Stomach (tissue), 4 donors: ENCODE data around the gene HNRNPC.

Experiments used
- EP300 ChIP-seq: sonication (generic); formaldehyde crosslinking; IDR thresholded peaks from one replicate; pipeline ENCODE4 v1.6.1; 2017; ENCODE audit warnings: antibody characterized with exemption
- POLR2A ChIP-seq, 4 donors: fragments of 450-650 bp; IDR thresholded peaks; one replicate each; pipeline ENCODE4 v1.6.1; 2016; ENCODE audit warnings: antibody characterized with exemption in 4 of 4, control low read depth in 2 of 4, mild to moderate bottlenecking in 1 of 4, moderate library complexity in 1 of 4
- POLR2AphosphoS5 ChIP-seq, 3 donors: sonication (generic); formaldehyde crosslinking; IDR thresholded peaks; one replicate each; pipeline ENCODE4 v1.6.1; 2016; ENCODE audit warnings: antibody characterized with exemption in 3 of 3
- TF ChIP-seq, protein P1 (sequence below), 7 experiments: fragments of 450-650 bp in 4 of 7; fragments of 200-600 bp in 3 of 7; sonication (generic) in 3 of 7; IDR thresholded peaks; one replicate each; pipeline ENCODE4 v1.5.1; 2016 to 2019; ENCODE audit warnings: antibody characterized with exemption in 7 of 7, control low read depth in 2 of 7, mild to moderate bottlenecking in 1 of 7

DNA sequence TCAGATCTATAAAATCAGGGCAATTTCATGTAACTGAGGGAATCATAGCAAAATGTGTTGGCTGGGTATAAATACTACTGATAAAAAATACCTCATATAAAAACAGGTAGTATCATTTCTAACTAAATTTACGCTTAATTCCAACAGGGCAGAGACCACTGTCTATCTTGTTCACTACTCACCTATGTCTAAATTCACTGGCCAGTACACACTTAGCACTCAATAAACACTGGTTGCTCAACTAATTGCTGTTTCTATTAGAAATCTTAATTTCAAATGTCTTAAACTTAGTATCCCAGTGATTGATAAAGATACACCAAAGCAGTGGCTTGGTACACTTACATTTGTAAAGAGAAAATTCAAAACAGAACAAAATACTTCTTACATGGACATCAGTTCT, 55.6 kb downstream of the HNRNPC start:
- TF ChIP-seq, protein P1, sequence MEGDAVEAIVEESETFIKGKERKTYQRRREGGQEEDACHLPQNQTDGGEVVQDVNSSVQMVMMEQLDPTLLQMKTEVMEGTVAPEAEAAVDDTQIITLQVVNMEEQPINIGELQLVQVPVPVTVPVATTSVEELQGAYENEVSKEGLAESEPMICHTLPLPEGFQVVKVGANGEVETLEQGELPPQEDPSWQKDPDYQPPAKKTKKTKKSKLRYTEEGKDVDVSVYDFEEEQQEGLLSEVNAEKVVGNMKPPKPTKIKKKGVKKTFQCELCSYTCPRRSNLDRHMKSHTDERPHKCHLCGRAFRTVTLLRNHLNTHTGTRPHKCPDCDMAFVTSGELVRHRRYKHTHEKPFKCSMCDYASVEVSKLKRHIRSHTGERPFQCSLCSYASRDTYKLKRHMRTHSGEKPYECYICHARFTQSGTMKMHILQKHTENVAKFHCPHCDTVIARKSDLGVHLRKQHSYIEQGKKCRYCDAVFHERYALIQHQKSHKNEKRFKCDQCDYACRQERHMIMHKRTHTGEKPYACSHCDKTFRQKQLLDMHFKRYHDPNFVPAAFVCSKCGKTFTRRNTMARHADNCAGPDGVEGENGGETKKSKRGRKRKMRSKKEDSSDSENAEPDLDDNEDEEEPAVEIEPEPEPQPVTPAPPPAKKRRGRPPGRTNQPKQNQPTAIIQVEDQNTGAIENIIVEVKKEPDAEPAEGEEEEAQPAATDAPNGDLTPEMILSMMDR (IDR thresholded peaks at IDR 0.05), result no peak
- TF ChIP-seq POLR2A (IDR thresholded peaks at IDR 0.05), result no peak
- TF ChIP-seq EP300, result no peak
- no peak for TF ChIP-seq POLR2AphosphoS5 (IDR thresholded peaks at IDR 0.05)
